ENCODE measurements around the gene TMEM165. TPM values are rescaled to one million over a fixed set of nuclear protein-coding genes. Genes with fewer than 3 reads are reported as not detected.
"Not testable (repeated sequence)": the region's sequence is repeated elsewhere in the genome, so short reads cannot be mapped to it uniquely, and the experiment has no call there.

TMEM165 gene
- total RNA-seq, 2 experiments from 2014 or later = 50.4 to 56.8 TPM

DNA sequence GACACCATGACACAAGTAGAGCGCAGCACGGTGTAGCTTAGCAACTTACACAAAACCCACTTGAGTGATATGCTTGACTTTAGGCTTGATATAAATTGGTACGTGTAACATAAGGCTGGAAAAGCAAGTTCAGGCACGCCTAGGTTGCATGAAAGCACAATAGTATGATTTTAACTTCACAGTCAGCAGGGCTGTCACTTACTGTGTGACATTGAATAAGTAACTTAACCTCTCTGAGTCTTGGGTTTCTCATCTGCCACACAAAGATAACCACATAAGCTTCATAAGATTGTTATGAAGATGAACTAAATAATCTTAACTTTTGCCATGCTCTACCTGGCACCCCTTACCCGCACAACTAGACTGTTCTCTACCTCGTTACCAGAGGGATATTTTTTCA lies 40.2 kb upstream of the TMEM165 start:
- ChIA-PET CTCF (interaction anchor here (2.0 kb wide), 1 partner anchor 10 kb away, joined by 8 read pairs; the partner anchor contains the start of gene SRD5A3), POLR2A (no interaction called here)
- no peak overlapping the region for H3K27ac Mint-ChIP-seq
- H3K9me3 Mint-ChIP-seq = no peaks in the 10 kb centered on the region
- no peaks in the 10 kb centered on the region for H3K27me3 Mint-ChIP-seq
- H3K36me3 Mint-ChIP-seq = peaks cover 21% of the 10 kb centered on the region
- no peak overlapping the region for H3K4me3 Mint-ChIP-seq
- no peak for DNase-seq
- peaks cover 15% of the 10 kb centered on the region for H3K4me1 Mint-ChIP-seq (ENCODE audit: low read depth)
- intact Hi-C loops (cut with micrococcal nuclease) = no loop called here

GRCh38 chr4:55356991-55357461 lies 38.7 kb upstream of the TMEM165 start:
- CTCF ChIA-PET = interaction anchor here (0.6 to 3.6 kb wide), 3 partner anchors 11 to 1969 kb away, joined by 4 to 18 read pairs (median 8); partner anchors contain the start of gene SRD5A3
- no peak for DNase-seq
- Mint-ChIP-seq H3K27ac (no peak overlapping the region), H3K36me3 (peaks cover 16% of the 10 kb centered on the region), H3K4me3 (no peak overlapping the region), H3K27me3 (no peaks in the 10 kb centered on the region), H3K4me1 (ENCODE audit: low read depth) (peaks cover 15% of the 10 kb centered on the region), H3K9me3 (no peaks in the 10 kb centered on the region)
- intact Hi-C loops (cut with micrococcal nuclease) = no loop called here
- POLR2A ChIA-PET = no interaction called here

DNA sequence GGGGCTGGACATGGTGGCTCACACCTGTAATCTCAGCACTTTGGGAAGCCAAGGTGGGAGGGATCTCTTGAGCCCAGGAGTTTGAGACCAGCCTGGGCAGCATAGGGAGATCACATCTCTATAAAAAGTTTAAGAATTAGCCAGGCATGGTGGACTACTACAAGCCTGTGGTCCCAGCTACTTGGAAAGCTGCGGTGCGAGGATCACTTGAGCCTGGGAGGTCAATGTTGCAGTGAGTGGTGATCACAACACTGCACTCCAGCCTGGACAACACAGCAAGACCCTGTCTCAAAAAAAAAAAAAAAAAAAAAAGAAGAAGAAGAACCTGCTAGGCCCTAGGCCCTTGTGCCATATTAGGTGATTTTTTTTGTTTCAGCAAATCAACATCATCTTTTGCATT lies 37.5 kb upstream of the TMEM165 start:
- intact Hi-C loops (cut with micrococcal nuclease) = no loop called here
- DNase-seq = no peak
- no peak overlapping the region for H3K27ac Mint-ChIP-seq
- H3K4me3 Mint-ChIP-seq = no peak overlapping the region
- H3K4me1 Mint-ChIP-seq (ENCODE audit: low read depth) = peaks cover 15% of the 10 kb centered on the region
- POLR2A ChIA-PET = no interaction called here
- no peaks in the 10 kb centered on the region for H3K27me3 Mint-ChIP-seq
- H3K36me3 Mint-ChIP-seq = peaks cover 8% of the 10 kb centered on the region
- CTCF ChIA-PET = interaction anchor here (3.6 kb wide), 1 partner anchor 12 kb away, joined by 18 read pairs; the partner anchor contains the start of gene SRD5A3
- H3K9me3 Mint-ChIP-seq = no peaks in the 10 kb centered on the region

DNA sequence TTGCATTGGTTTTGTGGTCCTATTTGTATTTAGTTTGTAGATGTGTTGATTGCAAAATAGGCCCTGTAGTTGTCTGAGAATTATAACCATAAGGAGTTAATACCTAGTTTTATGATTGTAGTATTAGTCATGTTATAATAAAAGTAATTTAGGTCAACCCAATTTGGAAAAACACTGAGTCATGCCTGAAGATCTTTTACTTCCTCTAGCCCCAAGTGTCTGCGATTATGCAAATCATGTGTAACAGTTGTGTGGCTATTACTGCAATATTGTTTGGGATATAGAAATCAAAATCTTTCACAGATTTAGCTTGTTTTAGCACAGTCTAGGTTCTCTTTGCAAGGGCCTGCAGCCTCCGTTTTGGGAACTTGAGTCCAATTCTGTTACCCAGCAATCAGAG lies 37.1 kb upstream of the TMEM165 start:
- Mint-ChIP-seq H3K36me3 (peaks cover 5% of the 10 kb centered on the region), H3K27me3 (no peaks in the 10 kb centered on the region), H3K4me3 (no peak overlapping the region), H3K9me3 (no peaks in the 10 kb centered on the region), H3K27ac (no peak overlapping the region), H3K4me1 (ENCODE audit: low read depth) (peaks cover 15% of the 10 kb centered on the region)
- intact Hi-C loops (cut with micrococcal nuclease) = no loop called here
- ChIA-PET POLR2A (no interaction called here), CTCF (interaction anchor here (3.6 kb wide), 1 partner anchor 12 kb away, joined by 18 read pairs; the partner anchor contains the start of gene SRD5A3)
- DNase-seq = no peak

DNA sequence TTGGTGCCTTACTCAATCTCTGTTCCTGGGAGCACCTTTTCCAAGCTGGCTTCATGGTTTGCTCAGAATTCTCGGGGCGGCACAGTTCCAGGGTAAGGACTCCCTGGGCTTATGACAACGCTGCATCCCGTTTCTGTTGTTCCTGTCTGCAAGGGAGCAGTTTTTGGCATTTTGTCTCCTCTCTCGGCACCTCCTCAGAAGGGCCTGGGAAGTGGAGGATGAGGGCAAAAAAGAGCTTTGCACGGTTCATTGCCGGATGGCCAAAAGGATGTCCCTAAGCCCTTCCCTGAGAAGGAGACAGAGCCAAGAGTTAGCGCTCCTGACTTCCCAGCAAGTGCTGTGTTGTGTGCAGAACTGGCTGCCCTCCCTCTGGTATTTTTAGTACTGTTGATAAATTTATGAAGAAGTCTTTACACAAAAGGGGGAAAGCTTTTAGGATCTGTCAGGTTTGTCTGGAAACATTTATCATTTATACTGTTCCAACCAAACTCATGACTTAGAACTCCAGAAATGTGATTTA lies 36.3 kb upstream of the TMEM165 start:
- Mint-ChIP-seq H3K36me3 (peaks cover 3% of the 10 kb centered on the region), H3K4me1 (ENCODE audit: low read depth) (peaks cover 15% of the 10 kb centered on the region), H3K27ac (no peak overlapping the region), H3K9me3 (no peaks in the 10 kb centered on the region), H3K27me3 (no peaks in the 10 kb centered on the region), H3K4me3 (no peak overlapping the region)
- DNase-seq = no peak
- CTCF ChIA-PET = interaction anchor here (1.0 to 3.6 kb wide), 2 partner anchors 13 to 195 kb away, joined by 3 to 18 read pairs; partner anchors contain the start of gene SRD5A3
- intact Hi-C loops (cut with micrococcal nuclease) = no loop called here
- POLR2A ChIA-PET = no interaction called here

GRCh38 chr4:55362938-55363337 lies 32.8 kb upstream of the TMEM165 start:
- H3K4me1 Mint-ChIP-seq (ENCODE audit: low read depth) = peaks cover 13% of the 10 kb centered on the region
- H3K9me3 Mint-ChIP-seq; H3K36me3 Mint-ChIP-seq; H3K4me3 Mint-ChIP-seq; intact Hi-C loops (cut with micrococcal nuclease); POLR2A ChIA-PET; CTCF ChIA-PET; H3K27me3 Mint-ChIP-seq; H3K27ac Mint-ChIP-seq: not testable (repeated sequence)
- DNase-seq = peak; percentile 21

- Mint-ChIP-seq H3K4me1 (ENCODE audit: low read depth) (peaks cover 6% of the 10 kb centered on the region), H3K9me3 (no peaks in the 10 kb centered on the region), H3K27ac (no peak overlapping the region), H3K27me3 (no peaks in the 10 kb centered on the region), H3K4me3 (no peak overlapping the region), H3K36me3 (peaks cover 9% of the 10 kb centered on the region)
- DNase-seq = no peak
- CTCF ChIA-PET = interaction anchor here (0.6 kb wide), 1 partner anchor 83 kb away, joined by 3 read pairs; no protein-coding TSS in a partner anchor
- POLR2A ChIA-PET = no interaction called here
- intact Hi-C loops (cut with micrococcal nuclease) = no loop called here
These were observed 31.9 kb upstream of the TMEM165 start for GRCh38 chr4:55363691-55364351.

DNA sequence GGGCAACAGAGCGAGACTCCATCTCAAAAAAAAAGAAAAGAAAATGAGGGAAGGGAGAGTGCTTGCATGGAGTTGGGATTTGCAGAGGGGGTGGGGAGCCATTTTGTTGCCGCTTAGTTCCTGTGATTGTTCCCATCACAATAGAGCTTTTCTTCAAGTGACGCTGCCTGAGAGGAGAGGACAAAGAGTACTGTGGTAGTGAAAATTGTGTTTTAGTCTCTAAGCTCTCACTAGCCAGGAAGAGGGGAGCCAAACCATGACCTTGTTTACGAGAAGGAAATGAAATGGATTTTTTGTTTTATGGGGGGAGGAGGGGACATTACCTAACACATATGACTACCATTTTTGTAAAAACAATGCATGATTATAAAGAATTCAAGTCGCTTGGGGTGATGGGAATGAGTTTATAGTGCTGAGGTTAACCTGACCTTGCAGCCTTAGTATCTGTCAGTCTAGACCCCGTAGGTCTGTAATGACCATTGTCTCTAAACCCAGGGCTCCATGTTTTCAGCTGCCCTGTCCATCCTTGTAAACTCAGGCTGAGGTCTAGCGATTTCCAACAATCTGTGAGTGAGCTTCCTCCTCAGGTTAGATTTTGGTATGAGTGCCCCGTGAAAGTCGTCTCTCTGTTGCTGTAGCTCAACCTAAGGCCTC lies 30.9 kb upstream of the TMEM165 start:
- Mint-ChIP-seq H3K4me1 (ENCODE audit: low read depth) (no peaks in the 10 kb centered on the region), H3K36me3 (peaks cover 10% of the 10 kb centered on the region), H3K4me3 (no peak overlapping the region), H3K27ac (no peak overlapping the region), H3K27me3 (no peaks in the 10 kb centered on the region), H3K9me3 (no peaks in the 10 kb centered on the region)
- POLR2A ChIA-PET = no interaction called here
- intact Hi-C loops (cut with micrococcal nuclease) = no loop called here
- CTCF ChIA-PET = interaction anchor here (0.6 kb wide), 1 partner anchor 106 kb away, joined by 3 read pairs; no protein-coding TSS in a partner anchor
- DNase-seq = no peak

GRCh38 chr4:55365345-55365728 lies 30.4 kb upstream of the TMEM165 start:
- CTCF ChIA-PET = no interaction called here

DNA sequence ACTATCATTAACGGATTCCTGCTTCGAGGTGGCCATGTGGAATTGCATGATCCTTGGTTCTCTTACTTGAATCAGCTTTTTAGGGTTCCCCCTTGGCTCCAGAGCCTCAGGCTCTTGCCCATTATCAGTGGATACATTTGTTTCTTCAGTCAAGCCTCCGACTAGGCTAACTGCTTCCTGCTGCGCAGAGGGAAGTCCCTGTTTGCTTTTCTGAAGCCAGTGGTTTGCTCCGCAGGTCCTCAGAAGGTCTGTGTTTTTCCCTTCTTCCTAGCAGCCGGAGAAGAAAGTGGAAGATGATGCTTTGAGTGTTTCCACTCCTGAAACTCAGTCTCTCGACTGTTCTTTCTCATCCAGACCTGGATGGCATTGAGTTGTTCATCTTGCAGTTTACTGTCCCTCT lies 29.1 kb upstream of the TMEM165 start:
- Mint-ChIP-seq H3K4me1 (ENCODE audit: low read depth) (no peaks in the 10 kb centered on the region), H3K4me3 (no peak overlapping the region), H3K27me3 (no peaks in the 10 kb centered on the region), H3K27ac (no peak overlapping the region), H3K9me3 (no peaks in the 10 kb centered on the region), H3K36me3 (peaks cover 14% of the 10 kb centered on the region)
- POLR2A ChIA-PET = no interaction called here
- intact Hi-C loops (cut with micrococcal nuclease) = no loop called here
- CTCF ChIA-PET = no interaction called here
- no peak for DNase-seq

More at GRCh38 chr4:55365345-55365728, 30.4 kb upstream of the TMEM165 start:
- no peaks in the 10 kb centered on the region for H3K27me3 Mint-ChIP-seq
- H3K36me3 Mint-ChIP-seq = peaks cover 14% of the 10 kb centered on the region
- H3K27ac Mint-ChIP-seq = no peak overlapping the region
- intact Hi-C loops (cut with micrococcal nuclease) = no loop called here
- no peak overlapping the region for H3K4me3 Mint-ChIP-seq
- H3K4me1 Mint-ChIP-seq (ENCODE audit: low read depth) = no peaks in the 10 kb centered on the region
- H3K9me3 Mint-ChIP-seq = no peaks in the 10 kb centered on the region
- POLR2A ChIA-PET = no interaction called here
- DNase-seq = no peak

DNA sequence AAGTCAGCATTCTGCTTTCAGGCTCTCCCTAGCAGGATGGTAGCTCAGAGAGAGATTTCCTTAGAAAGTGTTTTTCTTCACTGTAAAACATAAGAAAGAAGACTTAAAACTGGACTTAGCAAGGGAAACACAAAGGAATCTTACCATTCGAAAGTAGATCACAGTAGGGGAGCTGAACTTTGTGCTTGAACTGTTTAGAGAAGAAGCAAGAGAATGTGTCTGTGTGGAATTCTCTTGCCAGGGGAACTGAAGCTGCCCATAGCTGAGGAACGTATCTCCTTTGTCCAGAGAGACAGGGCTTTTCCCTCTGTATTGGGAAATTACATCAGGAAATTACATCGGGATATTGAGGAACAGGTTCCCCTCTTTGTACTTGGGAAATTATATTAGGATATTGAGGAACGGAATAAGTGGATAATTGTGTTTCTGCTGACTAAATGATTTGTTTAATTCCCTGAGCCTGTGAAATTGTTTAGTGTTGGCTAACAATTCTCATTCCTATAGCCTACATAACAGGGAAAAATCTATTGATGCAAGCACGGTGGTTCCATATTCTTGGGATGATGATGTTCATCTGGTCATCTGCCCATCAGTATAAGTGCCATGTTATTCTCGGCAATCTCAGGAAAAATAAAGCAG lies 28.6 kb upstream of the TMEM165 start:
- CTCF ChIA-PET = no interaction called here
- Mint-ChIP-seq H3K4me3 (no peak overlapping the region), H3K4me1 (ENCODE audit: low read depth) (no peaks in the 10 kb centered on the region), H3K9me3 (no peaks in the 10 kb centered on the region), H3K27ac (no peak overlapping the region), H3K36me3 (peaks cover 14% of the 10 kb centered on the region), H3K27me3 (no peaks in the 10 kb centered on the region)
- DNase-seq = no peak
- intact Hi-C loops (cut with micrococcal nuclease) = no loop called here
- POLR2A ChIA-PET = no interaction called here

DNA sequence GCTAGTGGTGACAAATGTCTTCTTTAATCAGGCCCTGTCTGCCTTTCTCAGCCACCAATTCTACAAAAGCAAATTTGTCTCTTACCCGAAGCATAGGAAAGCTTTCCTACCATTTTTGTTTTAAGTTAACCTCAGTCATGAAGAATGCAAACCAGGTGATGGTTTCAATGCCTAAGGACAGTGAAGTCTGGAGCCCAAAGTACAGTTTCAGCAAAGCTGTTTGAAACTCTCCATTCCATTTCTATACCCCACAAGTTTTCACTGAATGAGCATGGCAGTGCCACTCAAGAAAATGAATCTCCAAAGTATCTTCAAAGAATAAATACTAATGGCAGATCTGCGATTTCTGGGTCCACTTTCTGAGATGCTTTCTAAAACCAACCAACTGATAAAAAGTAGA lies 25.8 kb upstream of the TMEM165 start:
- Mint-ChIP-seq H3K27me3 (no peaks in the 10 kb centered on the region), H3K4me3 (no peak overlapping the region), H3K4me1 (ENCODE audit: low read depth) (no peaks in the 10 kb centered on the region), H3K9me3 (no peaks in the 10 kb centered on the region), H3K27ac (no peak overlapping the region), H3K36me3 (peaks cover 12% of the 10 kb centered on the region)
- CTCF ChIA-PET = interaction anchor here (0.8 kb wide), 1 partner anchor 47 kb away, joined by 3 read pairs; no protein-coding TSS in a partner anchor
- DNase-seq = no peak
- POLR2A ChIA-PET = no interaction called here
- intact Hi-C loops (cut with micrococcal nuclease) = no loop called here
